Epithelial cell of esophagus (primary cell): ENCODE measurements around the gene LIPM.

Source experiments
- DNase-seq: peaks from one replicate; pipeline ENCODE4 v3.0.0; 2010; ENCODE audit warnings: low read depth
- H3K4me3 ChIP-seq: 2 replicates; pipeline ENCODE4 v1.5.1; 2011; ENCODE audit warnings: mild to moderate bottlenecking, low read length, control low read depth
- CTCF ChIP-seq: IDR thresholded peaks from 2 replicates; pipeline ENCODE4 v1.5.1; 2011; ENCODE audit warnings: low read depth, mild to moderate bottlenecking, low read length, control low read depth, inconsistent platforms; ENCODE audit not compliant: insufficient read depth; ENCODE audit errors: missing control alignments

Gene LIPM

GRCh38 chr10:88810196-88810961 lies 7.8 kb downstream of the LIPM start:
- peak; percentile 94 for TF ChIP-seq CTCF
- no peak overlapping the region for H3K4me3 ChIP-seq
- DNase-seq, result peak; percentile 84

- DNase-seq, result no peak
- H3K4me3 ChIP-seq, result no peak overlapping the region
- no peak for TF ChIP-seq CTCF
Observed at GRCh38 chr10:88813200-88813599, 10.7 kb downstream of the LIPM start.

- TF ChIP-seq CTCF, result no peak
- no peak overlapping the region for H3K4me3 ChIP-seq
- DNase-seq, result no peak
Observed at GRCh38 chr10:88819290-88819689, 16.8 kb downstream of the LIPM start.

- DNase-seq, result peak; percentile 87
- no peak for TF ChIP-seq CTCF
- no peak overlapping the region for H3K4me3 ChIP-seq
Observed at GRCh38 chr10:88820748-88821401, 18.3 kb downstream of the LIPM start.

GRCh38 chr10:88826388-88826787 lies 23.9 kb downstream of the LIPM start:
- H3K4me3 ChIP-seq, result no peak overlapping the region
- TF ChIP-seq CTCF, result no peak
- DNase-seq, result no peak

GRCh38 chr10:88827671-88828070 lies 25.1 kb downstream of the LIPM start:
- no peak for DNase-seq
- H3K4me3 ChIP-seq, result no peak overlapping the region
- TF ChIP-seq CTCF, result no peak

GRCh38 chr10:88828310-88828709 lies 25.8 kb downstream of the LIPM start:
- no peak overlapping the region for H3K4me3 ChIP-seq
- DNase-seq, result no peak
- TF ChIP-seq CTCF, result no peak
